Pancreas (tissue), 10 donors: ENCODE data around the gene RAD51B. TPM values are rescaled to one million over a fixed set of nuclear protein-coding genes. Genes with fewer than 3 reads are reported as not detected.

Source experiments
- ATAC-seq, 4 donors: fragments of 200-7000 bp; cut with Tn5 transposase; one replicate each; pipeline versions ENCODE4 v1.8.0 to v1.9.1; 2020; ENCODE audit warnings: mild to moderate bottlenecking in 4 of 4, moderate library complexity in 4 of 4
- DNase-seq, 6 donors: peaks; one replicate each; pipeline ENCODE4 v3.0.0-alpha.2; 2020
- FAIRE-seq: peaks from 2 replicates; lab custom pipeline; 2012; peaks lifted over from hg19 to GRCh38; lab: Jason Lieb, UNC
- H3K27ac ChIP-seq, 4 donors: fragments of 200-600 bp; sonication (generic); 1 replicate in 3 of 4; 2 replicates in 1 of 4; pipeline versions ENCODE4 v1.5.0 to v1.8.0; 2020
- H3K27me3 ChIP-seq, 4 donors: fragments of 200-600 bp; one replicate each; pipeline ENCODE4 v1.8.0; 2021
- H3K36me3 ChIP-seq, 3 donors: fragments of 200-600 bp; sonication (generic) in 1 of 3; one replicate each; pipeline versions ENCODE4 v1.5.0 to v1.8.0; 2020 to 2021
- H3K4me1 ChIP-seq, 3 donors: fragments of 200-600 bp; one replicate each; pipeline ENCODE4 v1.8.0; 2021
- H3K4me3 ChIP-seq, 4 donors: fragments of 200-600 bp; sonication (generic) in 2 of 4; one replicate each; pipeline versions ENCODE4 v1.5.0 to v1.8.0; 2020 to 2021
- H3K9me3 ChIP-seq, 4 donors: fragments of 200-600 bp; one replicate each; pipeline ENCODE4 v1.8.0; 2021
- CTCF ChIP-seq, 4 donors: fragments of 200-600 bp; sonication (generic) in 3 of 4; IDR thresholded peaks; one replicate each; pipeline versions ENCODE4 v1.5.0 to v1.8.0; 2021; ENCODE audit warnings: antibody characterized with exemption in 4 of 4
- WGBS, 2 donors: extraction: QIAGEN DNeasy Blood & Tissue Kit; methylation state at CpG; one replicate each; pipeline ENCODE4 v1.1.7; 2013; 5-methylcytosine and 5-hydroxymethylcytosine counted together
- intact Hi-C, 3 donors: fragments of 100-400 bp; cut with DNase I; formaldehyde crosslinking; loops; one replicate each; pipeline versions ENCODE4 v1.11.1 to v1.14.2; 2022
- polyA plus RNA-seq, 2 donors: library from polyadenylated mRNA; stranded (reverse); fragments of 200-250 nt; gene quantifications; one replicate each; pipeline ENCODE4 v1.2.3, GENCODE V29; 2013
- total RNA-seq, 6 donors: library from RNA; stranded (reverse); fragmentation: NEBNext Ultra II Directional in 4 of 6; extraction: Animal tissue kit (Norgen Biotek cat#: 25700) in 4 of 6; gene quantifications; one replicate each; pipeline versions ENCODE4 v1.2.1 to v1.2.4, GENCODE V29; 2021 to 2023
- donor health status: healthy with polysubstance abuse.
- donor health status: DM: no; HTN: no; CAD: no; lungs with moderate emphysema.
- donor health status: DM: no; HTN: no; CAD: no.
- donor health status: control.
- donor health status: control.
- donor health status: Bipolar disorder and iron deficiency.
- donor health status: DM: yes; HTN: yes; CAD: no.
- donor health status: DM: no; HTN: no; CAD: no.
- donor health status: DM: no; HTN: no; CAD: no.
- donor health status: DM: yes; HTN: yes; CAD: no.

The RAD51B gene
- total and polyA plus RNA-seq, 8 donors, result 1.1 to 17.3 (median 5.8) TPM

GRCh38 chr14:67908052-67908754, 88.6 kb downstream of the RAD51B start:
- intact Hi-C loops, result no loop called here
- H3K4me1 ChIP-seq, result peaks cover 0 to 3% (median 0%) of the 10 kb centered on the region in 3 donors
- FAIRE-seq (no peak), ATAC-seq (no peak), DNase-seq (no peak)
- no peaks in the 10 kb centered on the region for H3K27me3 ChIP-seq
- no peak for TF ChIP-seq CTCF (IDR thresholded peaks at IDR 0.05)
- H3K27ac ChIP-seq, result no peak overlapping the region
- no peaks in the 10 kb centered on the region for H3K9me3 ChIP-seq
- H3K4me3 ChIP-seq, result no peak overlapping the region
- no peaks in the 10 kb centered on the region for H3K36me3 ChIP-seq

GRCh38 chr14:67911562-67911961, 92.0 kb downstream of the RAD51B start:
- H3K4me1 ChIP-seq, result peaks cover 6 to 14% (median 11%) of the 10 kb centered on the region in 3 donors
- FAIRE-seq (no peak), DNase-seq (no peak), ATAC-seq (no peak)
- no peaks in the 10 kb centered on the region for H3K27me3 ChIP-seq
- TF ChIP-seq CTCF (IDR thresholded peaks at IDR 0.05), result no peak
- H3K36me3 ChIP-seq, result no peaks in the 10 kb centered on the region
- intact Hi-C loops, result no loop called here
- H3K9me3 ChIP-seq, result no peaks in the 10 kb centered on the region
- WGBS, 2 donors, result 58 to 66% methylated on average over 2 of the region's 2 CpGs
- no peak overlapping the region for H3K27ac ChIP-seq
- H3K4me3 ChIP-seq, result no peak overlapping the region

GRCh38 chr14:67916430-67916829, 96.9 kb downstream of the RAD51B start:
- intact Hi-C loops, result no loop called here
- no peak overlapping the region for H3K27ac ChIP-seq
- DNase-seq (no peak), FAIRE-seq (no peak), ATAC-seq (peak in 3 of 4 donors; percentile 38 to 83 (median 70))
- peaks cover 6 to 14% (median 8%) of the 10 kb centered on the region in 3 donors for H3K4me1 ChIP-seq
- 47 to 82% methylated on average over 4 of the region's 4 CpGs for WGBS, 2 donors
- H3K9me3 ChIP-seq, result no peaks in the 10 kb centered on the region
- no peak for TF ChIP-seq CTCF (IDR thresholded peaks at IDR 0.05)
- H3K27me3 ChIP-seq, result no peaks in the 10 kb centered on the region
- no peaks in the 10 kb centered on the region for H3K36me3 ChIP-seq
- H3K4me3 ChIP-seq, result no peak overlapping the region

- Histone ChIP-seq H3K27me3 (no peaks in the 10 kb centered on the region), H3K4me1 (peaks cover 6 to 14% (median 8%) of the 10 kb centered on the region in 3 donors), H3K36me3 (no peaks in the 10 kb centered on the region), H3K27ac (no peak overlapping the region), H3K9me3 (no peaks in the 10 kb centered on the region), H3K4me3 (no peak overlapping the region)
- 89 to 95% methylated on average over 6 of the region's 6 CpGs for WGBS, 2 donors
- no peak for ATAC-seq
- DNase-seq, result no peak
- intact Hi-C loops, result no loop called here
- TF ChIP-seq CTCF (IDR thresholded peaks at IDR 0.05), result no peak
- FAIRE-seq, result no peak
Measured at GRCh38 chr14:67917006-67917405, 97.4 kb downstream of the RAD51B start.

- Histone ChIP-seq H3K4me3 (no peak overlapping the region), H3K27me3 (no peaks in the 10 kb centered on the region), H3K9me3 (no peaks in the 10 kb centered on the region), H3K4me1 (peaks cover 6 to 14% (median 8%) of the 10 kb centered on the region in 3 donors), H3K36me3 (no peaks in the 10 kb centered on the region), H3K27ac (no peak overlapping the region)
- FAIRE-seq, result no peak
- no peak for TF ChIP-seq CTCF (IDR thresholded peaks at IDR 0.05)
- DNase-seq, result no peak
- intact Hi-C loops, result no loop called here
- ATAC-seq, result no peak
Measured at GRCh38 chr14:67918838-67919237, 99.3 kb downstream of the RAD51B start.
